Measurements from ENCODE around the gene DCLRE1B.

GRCh38 chr1:113876176-113876575 is 28.9 kb upstream of the DCLRE1B start:
- TF ChIP-seq, protein P1, sequence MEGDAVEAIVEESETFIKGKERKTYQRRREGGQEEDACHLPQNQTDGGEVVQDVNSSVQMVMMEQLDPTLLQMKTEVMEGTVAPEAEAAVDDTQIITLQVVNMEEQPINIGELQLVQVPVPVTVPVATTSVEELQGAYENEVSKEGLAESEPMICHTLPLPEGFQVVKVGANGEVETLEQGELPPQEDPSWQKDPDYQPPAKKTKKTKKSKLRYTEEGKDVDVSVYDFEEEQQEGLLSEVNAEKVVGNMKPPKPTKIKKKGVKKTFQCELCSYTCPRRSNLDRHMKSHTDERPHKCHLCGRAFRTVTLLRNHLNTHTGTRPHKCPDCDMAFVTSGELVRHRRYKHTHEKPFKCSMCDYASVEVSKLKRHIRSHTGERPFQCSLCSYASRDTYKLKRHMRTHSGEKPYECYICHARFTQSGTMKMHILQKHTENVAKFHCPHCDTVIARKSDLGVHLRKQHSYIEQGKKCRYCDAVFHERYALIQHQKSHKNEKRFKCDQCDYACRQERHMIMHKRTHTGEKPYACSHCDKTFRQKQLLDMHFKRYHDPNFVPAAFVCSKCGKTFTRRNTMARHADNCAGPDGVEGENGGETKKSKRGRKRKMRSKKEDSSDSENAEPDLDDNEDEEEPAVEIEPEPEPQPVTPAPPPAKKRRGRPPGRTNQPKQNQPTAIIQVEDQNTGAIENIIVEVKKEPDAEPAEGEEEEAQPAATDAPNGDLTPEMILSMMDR (IDR thresholded peaks at IDR 0.05), result no peak
- TF ChIP-seq, protein P2, sequence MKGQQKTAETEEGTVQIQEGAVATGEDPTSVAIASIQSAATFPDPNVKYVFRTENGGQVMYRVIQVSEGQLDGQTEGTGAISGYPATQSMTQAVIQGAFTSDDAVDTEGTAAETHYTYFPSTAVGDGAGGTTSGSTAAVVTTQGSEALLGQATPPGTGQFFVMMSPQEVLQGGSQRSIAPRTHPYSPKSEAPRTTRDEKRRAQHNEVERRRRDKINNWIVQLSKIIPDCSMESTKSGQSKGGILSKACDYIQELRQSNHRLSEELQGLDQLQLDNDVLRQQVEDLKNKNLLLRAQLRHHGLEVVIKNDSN (CRISPR knock-in tag; IDR thresholded peaks at IDR 0.05), result no peak
- TF ChIP-seq, protein P3, sequence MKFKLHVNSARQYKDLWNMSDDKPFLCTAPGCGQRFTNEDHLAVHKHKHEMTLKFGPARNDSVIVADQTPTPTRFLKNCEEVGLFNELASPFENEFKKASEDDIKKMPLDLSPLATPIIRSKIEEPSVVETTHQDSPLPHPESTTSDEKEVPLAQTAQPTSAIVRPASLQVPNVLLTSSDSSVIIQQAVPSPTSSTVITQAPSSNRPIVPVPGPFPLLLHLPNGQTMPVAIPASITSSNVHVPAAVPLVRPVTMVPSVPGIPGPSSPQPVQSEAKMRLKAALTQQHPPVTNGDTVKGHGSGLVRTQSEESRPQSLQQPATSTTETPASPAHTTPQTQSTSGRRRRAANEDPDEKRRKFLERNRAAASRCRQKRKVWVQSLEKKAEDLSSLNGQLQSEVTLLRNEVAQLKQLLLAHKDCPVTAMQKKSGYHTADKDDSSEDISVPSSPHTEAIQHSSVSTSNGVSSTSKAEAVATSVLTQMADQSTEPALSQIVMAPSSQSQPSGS (CRISPR knock-in tag; IDR thresholded peaks at IDR 0.05; ENCODE audit: borderline replicate concordance, low read depth), result no peak
- no peak for TF ChIP-seq RORB (CRISPR knock-in tag; IDR thresholded peaks at IDR 0.05)
